GM12878 (cell line): ENCODE results near the gene SEC14L1. TPM values are rescaled to one million over a fixed set of nuclear protein-coding genes. Genes with fewer than 3 reads are reported as not detected.

Experiments used
- ATAC-seq: fragments of 200-7000 bp; cut with Tn5 transposase; 3 replicates; pipeline ENCODE4 v1.9.1; 2020; ENCODE audit warnings: mild to moderate bottlenecking, moderate library complexity
- BruUV-seq: library from RNA; stranded (reverse); fragments of 400-500 nt; replicated peaks from 2 replicates; lab custom pipeline; 2021; lab: Mats Ljungman, UMichigan
- CTCF ChIA-PET: fragments of 300-600 bp; sonication (Branson Sonifier 250); formaldehyde crosslinking; extraction: SDS; loops from one replicate; lab custom pipeline; 2021; ENCODE audit warnings: inconsistent platforms; lab: Yijun Ruan, JAX
- POLR2A ChIA-PET: fragments of 350-600 bp; formaldehyde crosslinking; extraction: SDS; loops from one replicate; lab custom pipeline; 2021; ENCODE audit warnings: inconsistent platforms; lab: Charles Lee
- RAD21 ChIA-PET: fragments of 300-600 bp; sonication (Branson Sonifier 250); formaldehyde crosslinking; loops from one replicate; lab custom pipeline; 2023; ENCODE audit warnings: antibody characterized with exemption; ENCODE audit not compliant: unreplicated experiment; lab: Charles Lee
- SMC1A ChIA-PET: fragments of 300-600 bp; sonication (Branson Sonifier 250); formaldehyde crosslinking; loops from one replicate; lab custom pipeline; 2023; ENCODE audit not compliant: unreplicated experiment, uncharacterized antibody; lab: Charles Lee
- DNase-seq: peaks from one replicate; pipeline ENCODE4 v3.0.0-alpha.2; 2011; ENCODE audit warnings: low read depth, low spot score
- FAIRE-seq: peaks from 3 replicates; lab custom pipeline; 2011; peaks lifted over from hg19 to GRCh38; lab: Jason Lieb, UNC
- H2AFZ ChIP-seq: 2 replicates; pipeline ENCODE4 v1.6.0; 2011; ENCODE audit warnings: low read depth, low read length, control low read depth; ENCODE audit not compliant: control insufficient read depth
- H3K27ac ChIP-seq: 2 replicates; pipeline ENCODE4 v1.5.1; 2011; ENCODE audit warnings: control low read depth; ENCODE audit not compliant: control insufficient read depth, insufficient read depth
- H3K27me3 ChIP-seq, 2 experiments: replicated peaks in 1 of 2; 2 replicates each; pipeline versions ENCODE4 v1.6.0 to v1.6.1; 2011; ENCODE audit warnings: low read length in 1 of 2; ENCODE audit not compliant: control insufficient read depth in 2 of 2, insufficient read depth in 2 of 2
- H3K36me3 ChIP-seq, 2 experiments: 2 replicates each; pipeline ENCODE4 v1.5.1; 2011; ENCODE audit warnings: low read length in 1 of 2; ENCODE audit not compliant: control insufficient read depth in 2 of 2, insufficient read depth in 2 of 2
- H3K4me1 ChIP-seq: 2 replicates; pipeline ENCODE4 v1.6.1; 2011; ENCODE audit warnings: mild to moderate bottlenecking, low read length, moderate library complexity, mixed read lengths; ENCODE audit not compliant: control insufficient read depth, insufficient read depth
- H3K4me2 ChIP-seq: 2 replicates; pipeline ENCODE4 v1.6.0; 2011; ENCODE audit warnings: control low read depth; ENCODE audit not compliant: control insufficient read depth, insufficient read depth
- H3K4me3 ChIP-seq: fragments of 200-600 bp; sonication (generic); 2 replicates; pipeline ENCODE4 v1.5.1; 2016
- H3K79me2 ChIP-seq: 2 replicates; pipeline ENCODE4 v1.6.0; 2011; ENCODE audit warnings: low read length; ENCODE audit not compliant: control insufficient read depth, insufficient read depth
- H3K9ac ChIP-seq: 2 replicates; pipeline ENCODE4 v1.8.0; 2011; ENCODE audit warnings: low read length, control low read depth, mixed read lengths; ENCODE audit not compliant: control insufficient read depth, insufficient read depth
- H3K9me3 ChIP-seq: replicated peaks from 3 replicates; pipeline ENCODE4 v1.5.1; 2011; ENCODE audit warnings: mild to moderate bottlenecking, low read length; ENCODE audit not compliant: control insufficient read depth, insufficient read depth
- H4K20me1 ChIP-seq: 2 replicates; pipeline ENCODE4 v1.6.0; 2011; ENCODE audit not compliant: control insufficient read depth, insufficient read depth
- IKZF1 ChIP-seq: fragments of 450-650 bp; conservative IDR thresholded peaks from 2 replicates; pipeline ENCODE4 v1.6.1; 2017; ENCODE audit warnings: antibody characterized with exemption, mild to moderate bottlenecking
- JUND ChIP-seq: IDR thresholded peaks from 2 replicates; pipeline ENCODE4 v1.6.1; 2012; ENCODE audit warnings: low read depth, mild to moderate bottlenecking, low read length, improper control_type of control experiment, moderate library complexity
- POU2F2 ChIP-seq: IDR thresholded peaks from 3 replicates; pipeline ENCODE4 v1.6.1; 2011; ENCODE audit warnings: low read depth, mild to moderate bottlenecking, low read length, borderline replicate concordance
- RB1 ChIP-seq: fragments of 450-650 bp; formaldehyde crosslinking; IDR thresholded peaks from 2 replicates; pipeline ENCODE4 v1.6.1; 2017; ENCODE audit warnings: mild to moderate bottlenecking, borderline replicate concordance
- SMARCA5 ChIP-seq: fragments of 450-650 bp; IDR thresholded peaks from 2 replicates; pipeline ENCODE4 v1.6.1; 2017; ENCODE audit warnings: mild to moderate bottlenecking
- SRF ChIP-seq, 2 experiments: IDR thresholded peaks; 2 replicates each; pipeline ENCODE4 v1.6.1; 2011; ENCODE audit warnings: low read depth in 2 of 2, low read length in 2 of 2, mild to moderate bottlenecking in 1 of 2, moderate library complexity in 1 of 2
- SUPT20H ChIP-seq: IDR thresholded peaks from 2 replicates; pipeline ENCODE4 v1.6.1; 2011; ENCODE audit warnings: low read depth, mild to moderate bottlenecking, low read length, moderate library complexity, borderline replicate concordance; ENCODE audit not compliant: control insufficient read depth
- SUZ12 ChIP-seq: fragments of 200-600 bp; sonication (generic); IDR thresholded peaks from one replicate; pipeline ENCODE4 v1.6.1; 2018; ENCODE audit warnings: antibody characterized with exemption, mild to moderate bottlenecking; ENCODE audit not compliant: unreplicated experiment
- TBL1XR1 ChIP-seq: IDR thresholded peaks from 2 replicates; pipeline ENCODE4 v1.6.1; 2012; ENCODE audit warnings: low read depth, low read length, improper control_type of control experiment
- WGBS: methylation state at CpG from one replicate; pipeline ENCODE4 v1.1.6; 2016; ENCODE audit warnings: low lambda C conversion rate; ENCODE audit not compliant: insufficient replicate concordance, insufficient coverage; ENCODE audit errors: missing lambda C conversion rate; 5-methylcytosine and 5-hydroxymethylcytosine counted together
- in situ Hi-C: fragments of 300-500 bp; cut with MboI; formaldehyde crosslinking; loops from 9 replicates; pipeline ENCODE4 v1.14.3; 2018; ENCODE audit warnings: mixed read lengths
- intact Hi-C: fragments of 100-400 bp; cut with micrococcal nuclease; formaldehyde crosslinking; loops from one replicate; pipeline ENCODE4 v1.14.2; 2022; ENCODE audit not compliant: unreplicated experiment
- polyA plus RNA-seq, 11 experiments: library from polyadenylated mRNA; depleted of rRNA in 4 of 11; unstranded in 6 of 11; stranded (reverse) in 5 of 11; fragments of >200 nt; fragmentation: Nextera tagmentation in 4 of 11; fragmentation: Illumina TruSeq in 1 of 11; extraction: Ambion mirVana in 4 of 11; extraction: Trizol in 1 of 11; gene quantifications; 1 replicate in 1 of 11; 2 replicates in 10 of 11; pipeline versions ENCODE4 v1.2.1 to v1.2.3, GENCODE V29; 2011 to 2016; ENCODE audit warnings: inconsistent platforms in 2 of 11, missing spikeins in 2 of 11, low read depth in 1 of 11
- total RNA-seq, 4 experiments: library from RNA; depleted of rRNA in 3 of 4; stranded (reverse); fragments of >200 nt in 3 of 4; fragmentation: Illumina TruSeq in 1 of 4; extraction: Trizol in 1 of 4; gene quantifications; 2 replicates each; pipeline versions ENCODE4 v1.2.1 to v1.2.3, GENCODE V29; 2013 to 2021
- TF ChIP-seq, protein P1 (sequence below): fragments of 450-650 bp; formaldehyde crosslinking; IDR thresholded peaks from 2 replicates; pipeline ENCODE4 v1.4.0; 2020; ENCODE audit warnings: mild to moderate bottlenecking, moderate library complexity
- TF ChIP-seq, protein P2 (sequence below): IDR thresholded peaks from 2 replicates; pipeline ENCODE4 v1.6.1; 2012; ENCODE audit warnings: improper control_type of control experiment, low read depth, low read length; ENCODE audit not compliant: insufficient replicate concordance

The SEC14L1 gene
- total and polyA plus RNA-seq, 10 of the 15 experiments (the other 5 are each of a cell fraction or from before 2014, with no cell fraction given), result 6.3 to 66.1 (median 33.5) TPM

DNA sequence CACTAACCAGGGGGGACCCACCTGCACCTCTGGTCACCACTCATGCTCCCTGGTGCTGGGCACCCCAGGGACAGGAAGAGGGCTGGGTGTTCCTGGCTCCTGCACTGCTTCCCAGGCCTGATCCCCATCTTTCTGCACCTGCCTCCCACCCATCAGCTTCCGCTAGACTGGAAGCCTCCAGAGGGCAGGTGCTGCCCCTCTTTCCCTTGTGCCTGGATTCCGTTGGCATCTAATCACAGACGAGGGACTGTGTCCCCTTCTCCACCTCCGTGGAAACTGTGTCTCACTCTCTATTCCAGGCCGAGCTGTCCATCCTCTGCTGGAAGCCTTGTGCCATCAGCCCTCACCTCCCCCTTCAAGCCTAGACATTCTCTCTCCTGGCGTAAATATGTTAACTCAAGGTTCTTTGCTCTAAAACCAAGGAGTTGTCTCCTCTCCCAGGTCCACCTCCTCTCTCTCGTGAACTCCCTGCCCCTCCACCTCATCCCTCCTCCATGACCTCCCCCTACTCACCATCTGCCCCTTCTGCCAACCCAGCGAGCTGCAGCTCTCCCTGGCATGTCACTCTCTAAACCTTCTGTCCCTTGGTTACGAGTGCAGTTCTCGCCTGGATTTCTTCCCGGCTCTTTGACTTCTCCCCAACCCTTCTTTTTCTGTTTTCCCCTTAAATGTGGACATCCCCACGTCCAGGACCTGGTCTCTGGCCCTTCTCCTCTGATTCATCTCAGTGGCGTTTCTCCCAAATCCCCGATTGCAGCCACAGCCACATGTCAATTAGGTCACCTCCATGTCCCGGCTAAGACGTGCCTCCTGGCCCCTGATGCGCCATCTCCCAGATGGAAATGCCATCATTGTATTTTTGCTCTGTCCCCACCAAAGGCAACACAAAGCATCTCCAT, 107.7 kb downstream of the SEC14L1 start:
- Histone ChIP-seq H3K9me3 (no peaks in the 10 kb centered on the region), H3K9ac (no peak overlapping the region), H2AFZ (no peak overlapping the region), H3K27me3 (no peaks in the 10 kb centered on the region; a peak in 3 of 4 replicates), H3K4me2 (no peak overlapping the region), H3K4me3 (no peak overlapping the region), H3K79me2 (no peaks in the 10 kb centered on the region), H3K36me3 (no peaks in the 10 kb centered on the region), H3K27ac (no peak overlapping the region), H4K20me1 (no peaks in the 10 kb centered on the region), H3K4me1 (peaks cover 27% of the 10 kb centered on the region)
- ChIA-PET RAD21 (interaction anchor here (0.8 to 1.3 kb wide), 7 partner anchors 103 to 162 kb away, joined by 3 to 6 read pairs (median 4); no protein-coding TSS in a partner anchor), CTCF (interaction anchor here (0.6 to 5.5 kb wide), 13 partner anchors 14 to 381 kb away, joined by 3 to 33 read pairs (median 3); partner anchors contain the start of gene MGAT5B), SMC1A (interaction anchor here (0.6 to 1.8 kb wide), 5 partner anchors 36 to 162 kb away, joined by 3 to 4 read pairs (median 3); no protein-coding TSS in a partner anchor), POLR2A (no interaction called here)
- no peak for FAIRE-seq
- ATAC-seq, result no peak
- in situ Hi-C loops, result loop anchor here (5.0 kb wide), 2 partner anchors 161 to 381 kb away; partner anchors contain the start of gene MGAT5B
- WGBS, result 39% methylated on average over 17 of the region's 17 CpGs
- no peak for DNase-seq
- BruUV-seq, result no TSS peak
- intact Hi-C loops, result loop anchor here (10.0 kb wide), 1 partner anchor 384 kb away; the partner anchor contains the start of gene MGAT5B
- TF ChIP-seq SUZ12 (no peak), SMARCA5 (no peak), RB1 (no peak), IKZF1 (no peak), POU2F2 (no peak), TBL1XR1 (no peak), JUND (no peak), SUPT20H (no peak), SRF (IDR thresholded peaks at IDR 0.05; ENCODE audit: low read depth in 2 of 2, low read length in 2 of 2) (no peak)
- TF ChIP-seq, protein P1, sequence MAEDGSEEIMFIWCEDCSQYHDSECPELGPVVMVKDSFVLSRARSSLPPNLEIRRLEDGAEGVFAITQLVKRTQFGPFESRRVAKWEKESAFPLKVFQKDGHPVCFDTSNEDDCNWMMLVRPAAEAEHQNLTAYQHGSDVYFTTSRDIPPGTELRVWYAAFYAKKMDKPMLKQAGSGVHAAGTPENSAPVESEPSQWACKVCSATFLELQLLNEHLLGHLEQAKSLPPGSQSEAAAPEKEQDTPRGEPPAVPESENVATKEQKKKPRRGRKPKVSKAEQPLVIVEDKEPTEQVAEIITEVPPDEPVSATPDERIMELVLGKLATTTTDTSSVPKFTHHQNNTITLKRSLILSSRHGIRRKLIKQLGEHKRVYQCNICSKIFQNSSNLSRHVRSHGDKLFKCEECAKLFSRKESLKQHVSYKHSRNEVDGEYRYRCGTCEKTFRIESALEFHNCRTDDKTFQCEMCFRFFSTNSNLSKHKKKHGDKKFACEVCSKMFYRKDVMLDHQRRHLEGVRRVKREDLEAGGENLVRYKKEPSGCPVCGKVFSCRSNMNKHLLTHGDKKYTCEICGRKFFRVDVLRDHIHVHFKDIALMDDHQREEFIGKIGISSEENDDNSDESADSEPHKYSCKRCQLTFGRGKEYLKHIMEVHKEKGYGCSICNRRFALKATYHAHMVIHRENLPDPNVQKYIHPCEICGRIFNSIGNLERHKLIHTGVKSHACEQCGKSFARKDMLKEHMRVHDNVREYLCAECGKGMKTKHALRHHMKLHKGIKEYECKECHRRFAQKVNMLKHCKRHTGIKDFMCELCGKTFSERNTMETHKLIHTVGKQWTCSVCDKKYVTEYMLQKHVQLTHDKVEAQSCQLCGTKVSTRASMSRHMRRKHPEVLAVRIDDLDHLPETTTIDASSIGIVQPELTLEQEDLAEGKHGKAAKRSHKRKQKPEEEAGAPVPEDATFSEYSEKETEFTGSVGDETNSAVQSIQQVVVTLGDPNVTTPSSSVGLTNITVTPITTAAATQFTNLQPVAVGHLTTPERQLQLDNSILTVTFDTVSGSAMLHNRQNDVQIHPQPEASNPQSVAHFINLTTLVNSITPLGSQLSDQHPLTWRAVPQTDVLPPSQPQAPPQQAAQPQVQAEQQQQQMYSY (CRISPR knock-in tag), result no peak
- TF ChIP-seq, protein P2, sequence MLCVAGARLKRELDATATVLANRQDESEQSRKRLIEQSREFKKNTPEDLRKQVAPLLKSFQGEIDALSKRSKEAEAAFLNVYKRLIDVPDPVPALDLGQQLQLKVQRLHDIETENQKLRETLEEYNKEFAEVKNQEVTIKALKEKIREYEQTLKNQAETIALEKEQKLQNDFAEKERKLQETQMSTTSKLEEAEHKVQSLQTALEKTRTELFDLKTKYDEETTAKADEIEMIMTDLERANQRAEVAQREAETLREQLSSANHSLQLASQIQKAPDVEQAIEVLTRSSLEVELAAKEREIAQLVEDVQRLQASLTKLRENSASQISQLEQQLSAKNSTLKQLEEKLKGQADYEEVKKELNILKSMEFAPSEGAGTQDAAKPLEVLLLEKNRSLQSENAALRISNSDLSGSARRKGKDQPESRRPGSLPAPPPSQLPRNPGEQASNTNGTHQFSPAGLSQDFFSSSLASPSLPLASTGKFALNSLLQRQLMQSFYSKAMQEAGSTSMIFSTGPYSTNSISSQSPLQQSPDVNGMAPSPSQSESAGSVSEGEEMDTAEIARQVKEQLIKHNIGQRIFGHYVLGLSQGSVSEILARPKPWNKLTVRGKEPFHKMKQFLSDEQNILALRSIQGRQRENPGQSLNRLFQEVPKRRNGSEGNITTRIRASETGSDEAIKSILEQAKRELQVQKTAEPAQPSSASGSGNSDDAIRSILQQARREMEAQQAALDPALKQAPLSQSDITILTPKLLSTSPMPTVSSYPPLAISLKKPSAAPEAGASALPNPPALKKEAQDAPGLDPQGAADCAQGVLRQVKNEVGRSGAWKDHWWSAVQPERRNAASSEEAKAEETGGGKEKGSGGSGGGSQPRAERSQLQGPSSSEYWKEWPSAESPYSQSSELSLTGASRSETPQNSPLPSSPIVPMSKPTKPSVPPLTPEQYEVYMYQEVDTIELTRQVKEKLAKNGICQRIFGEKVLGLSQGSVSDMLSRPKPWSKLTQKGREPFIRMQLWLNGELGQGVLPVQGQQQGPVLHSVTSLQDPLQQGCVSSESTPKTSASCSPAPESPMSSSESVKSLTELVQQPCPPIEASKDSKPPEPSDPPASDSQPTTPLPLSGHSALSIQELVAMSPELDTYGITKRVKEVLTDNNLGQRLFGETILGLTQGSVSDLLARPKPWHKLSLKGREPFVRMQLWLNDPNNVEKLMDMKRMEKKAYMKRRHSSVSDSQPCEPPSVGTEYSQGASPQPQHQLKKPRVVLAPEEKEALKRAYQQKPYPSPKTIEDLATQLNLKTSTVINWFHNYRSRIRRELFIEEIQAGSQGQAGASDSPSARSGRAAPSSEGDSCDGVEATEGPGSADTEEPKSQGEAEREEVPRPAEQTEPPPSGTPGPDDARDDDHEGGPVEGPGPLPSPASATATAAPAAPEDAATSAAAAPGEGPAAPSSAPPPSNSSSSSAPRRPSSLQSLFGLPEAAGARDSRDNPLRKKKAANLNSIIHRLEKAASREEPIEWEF, result no peak
